Pancreas (tissue), 10 donors: ENCODE results near the gene DUSP28. TPM values are rescaled to one million over a fixed set of nuclear protein-coding genes. Genes with fewer than 3 reads are reported as not detected.
"Not testable (repeated sequence)": the region's sequence is repeated elsewhere in the genome, so short reads cannot be mapped to it uniquely, and the experiment has no call there.

Source experiments
- ATAC-seq, 4 donors: fragments of 200-7000 bp; cut with Tn5 transposase; one replicate each; pipeline versions ENCODE4 v1.8.0 to v1.9.1; 2020; ENCODE audit warnings: mild to moderate bottlenecking in 4 of 4, moderate library complexity in 4 of 4
- DNase-seq, 6 donors: peaks; one replicate each; pipeline ENCODE4 v3.0.0-alpha.2; 2020
- FAIRE-seq: peaks from 2 replicates; lab custom pipeline; 2012; peaks lifted over from hg19 to GRCh38; lab: Jason Lieb, UNC
- H3K27ac ChIP-seq, 4 donors: fragments of 200-600 bp; sonication (generic); 1 replicate in 3 of 4; 2 replicates in 1 of 4; pipeline versions ENCODE4 v1.5.0 to v1.8.0; 2020
- H3K27me3 ChIP-seq, 4 donors: fragments of 200-600 bp; one replicate each; pipeline ENCODE4 v1.8.0; 2021
- H3K36me3 ChIP-seq, 3 donors: fragments of 200-600 bp; sonication (generic) in 1 of 3; one replicate each; pipeline versions ENCODE4 v1.5.0 to v1.8.0; 2020 to 2021
- H3K4me1 ChIP-seq, 3 donors: fragments of 200-600 bp; one replicate each; pipeline ENCODE4 v1.8.0; 2021
- H3K4me3 ChIP-seq, 4 donors: fragments of 200-600 bp; sonication (generic) in 2 of 4; one replicate each; pipeline versions ENCODE4 v1.5.0 to v1.8.0; 2020 to 2021
- H3K9me3 ChIP-seq, 4 donors: fragments of 200-600 bp; one replicate each; pipeline ENCODE4 v1.8.0; 2021
- WGBS, 2 donors: extraction: QIAGEN DNeasy Blood & Tissue Kit; methylation state at CpG; one replicate each; pipeline ENCODE4 v1.1.7; 2013; 5-methylcytosine and 5-hydroxymethylcytosine counted together
- intact Hi-C, 3 donors: fragments of 100-400 bp; cut with DNase I; formaldehyde crosslinking; loops; one replicate each; pipeline versions ENCODE4 v1.11.1 to v1.14.2; 2022
- polyA plus RNA-seq, 2 donors: library from polyadenylated mRNA; stranded (reverse); fragments of 200-250 nt; gene quantifications; one replicate each; pipeline ENCODE4 v1.2.3, GENCODE V29; 2013
- total RNA-seq, 6 donors: library from RNA; stranded (reverse); fragmentation: NEBNext Ultra II Directional in 4 of 6; extraction: Animal tissue kit (Norgen Biotek cat#: 25700) in 4 of 6; gene quantifications; one replicate each; pipeline versions ENCODE4 v1.2.1 to v1.2.4, GENCODE V29; 2021 to 2023
- TF ChIP-seq, protein P1 (sequence below), 4 donors: fragments of 200-600 bp; sonication (generic) in 3 of 4; IDR thresholded peaks; one replicate each; pipeline versions ENCODE4 v1.5.0 to v1.8.0; 2021; ENCODE audit warnings: antibody characterized with exemption in 4 of 4
- donor health status: healthy with polysubstance abuse.
- donor health status: DM: no; HTN: no; CAD: no; lungs with moderate emphysema.
- donor health status: DM: no; HTN: no; CAD: no.
- donor health status: control.
- donor health status: control.
- donor health status: Bipolar disorder and iron deficiency.
- donor health status: DM: yes; HTN: yes; CAD: no.
- donor health status: DM: no; HTN: no; CAD: no.
- donor health status: DM: no; HTN: no; CAD: no.
- donor health status: DM: yes; HTN: yes; CAD: no.

Gene DUSP28
- total and polyA plus RNA-seq, 8 donors: 1.6 to 5.0 (median 2.7) TPM

GRCh38 chr2:240518981-240519380 lies 41.2 kb upstream of the DUSP28 start:
- FAIRE-seq: no peak
- ATAC-seq: no peak
- no peaks in the 10 kb centered on the region for H3K9me3 ChIP-seq
- no peak overlapping the region for H3K27ac ChIP-seq
- no peaks in the 10 kb centered on the region for H3K27me3 ChIP-seq
- H3K4me1 ChIP-seq: no peaks in the 10 kb centered on the region
- WGBS, 2 donors: 89% methylated on average over 5 of the region's 5 CpGs
- TF ChIP-seq, protein P1, sequence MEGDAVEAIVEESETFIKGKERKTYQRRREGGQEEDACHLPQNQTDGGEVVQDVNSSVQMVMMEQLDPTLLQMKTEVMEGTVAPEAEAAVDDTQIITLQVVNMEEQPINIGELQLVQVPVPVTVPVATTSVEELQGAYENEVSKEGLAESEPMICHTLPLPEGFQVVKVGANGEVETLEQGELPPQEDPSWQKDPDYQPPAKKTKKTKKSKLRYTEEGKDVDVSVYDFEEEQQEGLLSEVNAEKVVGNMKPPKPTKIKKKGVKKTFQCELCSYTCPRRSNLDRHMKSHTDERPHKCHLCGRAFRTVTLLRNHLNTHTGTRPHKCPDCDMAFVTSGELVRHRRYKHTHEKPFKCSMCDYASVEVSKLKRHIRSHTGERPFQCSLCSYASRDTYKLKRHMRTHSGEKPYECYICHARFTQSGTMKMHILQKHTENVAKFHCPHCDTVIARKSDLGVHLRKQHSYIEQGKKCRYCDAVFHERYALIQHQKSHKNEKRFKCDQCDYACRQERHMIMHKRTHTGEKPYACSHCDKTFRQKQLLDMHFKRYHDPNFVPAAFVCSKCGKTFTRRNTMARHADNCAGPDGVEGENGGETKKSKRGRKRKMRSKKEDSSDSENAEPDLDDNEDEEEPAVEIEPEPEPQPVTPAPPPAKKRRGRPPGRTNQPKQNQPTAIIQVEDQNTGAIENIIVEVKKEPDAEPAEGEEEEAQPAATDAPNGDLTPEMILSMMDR (IDR thresholded peaks at IDR 0.05): no peak
- intact Hi-C loops: no loop called here
- DNase-seq: no peak
- no peak overlapping the region for H3K4me3 ChIP-seq
- H3K36me3 ChIP-seq: peaks cover 0 to 10% (median 0%) of the 10 kb centered on the region in 3 donors

- 79 to 81% methylated on average over 25 of the region's 25 CpGs for WGBS, 2 donors
- ATAC-seq (no peak), FAIRE-seq (no peak), DNase-seq (peak in 2 of 6 donors; percentile 15 to 31)
- Histone ChIP-seq H3K4me3 (no peak overlapping the region), H3K27me3 (no peaks in the 10 kb centered on the region), H3K36me3 (peaks cover 0 to 10% (median 0%) of the 10 kb centered on the region in 3 donors), H3K4me1 (no peaks in the 10 kb centered on the region), H3K9me3 (no peaks in the 10 kb centered on the region), H3K27ac (no peak overlapping the region)
- TF ChIP-seq, protein P1 (IDR thresholded peaks at IDR 0.05): no peak
- intact Hi-C loops: no loop called here
Observed at GRCh38 chr2:240519396-240520129, 40.6 kb upstream of the DUSP28 start.

GRCh38 chr2:240520130-240520973 lies 39.8 kb upstream of the DUSP28 start:
- ATAC-seq (no peak), FAIRE-seq (no peak), DNase-seq (peak in 2 of 6 donors; percentile 53 to 54)
- intact Hi-C loops: no loop called here
- TF ChIP-seq, protein P1 (IDR thresholded peaks at IDR 0.05): no peak
- Histone ChIP-seq H3K36me3 (peaks cover 0 to 14% (median 0%) of the 10 kb centered on the region in 3 donors), H3K27me3 (no peaks in the 10 kb centered on the region), H3K4me1 (no peaks in the 10 kb centered on the region), H3K27ac (no peak overlapping the region), H3K9me3 (no peaks in the 10 kb centered on the region), H3K4me3 (no peak overlapping the region)
- 52 to 55% methylated on average over 52 of the region's 52 CpGs for WGBS, 2 donors

DNA sequence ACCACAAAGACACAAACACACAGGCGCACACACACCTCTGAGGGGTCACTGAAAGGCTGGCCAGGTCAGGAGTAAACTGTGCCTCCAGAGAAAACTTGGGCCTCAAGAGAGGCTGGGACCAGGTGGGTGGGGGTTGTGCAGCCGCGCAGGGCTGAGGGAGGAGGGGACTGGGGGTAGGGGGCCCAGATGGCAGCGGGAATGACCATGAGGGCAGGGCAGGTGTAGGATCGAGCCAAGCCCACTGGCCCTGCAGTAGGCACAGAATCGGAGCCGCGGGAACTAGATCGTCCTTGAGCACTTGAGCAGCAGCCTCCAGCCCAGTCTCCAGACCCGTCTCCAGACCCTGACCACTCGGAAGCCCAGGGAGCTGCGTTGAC lies 39.2 kb upstream of the DUSP28 start:
- TF ChIP-seq, protein P1 (IDR thresholded peaks at IDR 0.05): no peak
- Histone ChIP-seq H3K36me3 (peaks cover 0 to 14% (median 0%) of the 10 kb centered on the region in 3 donors), H3K9me3 (no peaks in the 10 kb centered on the region), H3K27me3 (no peaks in the 10 kb centered on the region), H3K27ac (no peak overlapping the region), H3K4me1 (no peaks in the 10 kb centered on the region), H3K4me3 (no peak overlapping the region)
- FAIRE-seq: no peak
- peak in 2 of 6 donors; percentile 44 to 47 for DNase-seq
- no peak for ATAC-seq
- intact Hi-C loops: no loop called here
- WGBS, 2 donors: 89 to 91% methylated on average over 10 to 12 of the region's 12 CpGs

DNA sequence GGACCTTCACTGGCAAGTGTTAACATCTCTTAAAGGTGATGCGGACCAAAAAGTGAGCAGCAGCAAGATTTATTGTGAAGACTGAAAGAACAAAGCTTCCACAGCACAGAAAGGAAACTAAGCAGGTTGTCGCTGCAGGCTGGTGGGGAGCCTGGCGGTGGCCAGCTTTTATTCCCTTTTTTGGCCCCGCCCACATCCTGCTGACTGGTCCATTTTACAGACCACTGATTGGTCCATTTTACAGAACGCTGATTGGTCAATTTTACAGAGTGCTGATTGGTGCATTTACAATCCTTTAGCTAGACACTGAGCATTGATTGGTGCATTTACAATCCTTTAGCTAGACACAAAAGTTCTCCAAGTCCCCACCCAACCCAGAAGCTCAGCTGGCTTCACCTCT lies 38.3 kb upstream of the DUSP28 start:
- intact Hi-C loops, H3K4me3 ChIP-seq, H3K27ac ChIP-seq, ATAC-seq, H3K4me1 ChIP-seq, H3K9me3 ChIP-seq, H3K27me3 ChIP-seq, FAIRE-seq: not testable (repeated sequence)
- 94 to 97% methylated on average over 5 of the region's 5 CpGs for WGBS, 2 donors
- peaks cover 0 to 14% (median 0%) of the 10 kb centered on the region in 3 donors for H3K36me3 ChIP-seq
- peak in 1 of 6 donors; percentile 2 for DNase-seq
